K562 (cell line): Measurements from ENCODE around the gene CACNA2D3. TPM values are rescaled to one million over a fixed set of nuclear protein-coding genes. Genes with fewer than 3 reads are reported as not detected.

Experiments used
- ZBTB40 ChIP-seq, 2 experiments: fragments of 450-650 bp in 1 of 2; sonication (generic) in 1 of 2; formaldehyde crosslinking in 1 of 2; IDR thresholded peaks; 2 replicates each; pipeline versions ENCODE4 v1.7.1 to v1.9.0; 2016 to 2022; ENCODE audit warnings: inconsistent platforms in 1 of 2, mild to moderate bottlenecking in 1 of 2, missing genetic modification reagents in 1 of 2
- polyA plus RNA-seq, 8 experiments: library from polyadenylated mRNA; depleted of rRNA in 4 of 8; stranded (reverse) in 5 of 8; unstranded in 3 of 8; fragments of >200 nt; fragmentation: Nextera tagmentation in 2 of 8; fragmentation: Illumina TruSeq in 1 of 8; extraction: Ambion mirVana in 2 of 8; extraction: Trizol in 1 of 8; gene quantifications; 2 replicates each; pipeline versions ENCODE4 v1.2.1 to v1.2.3, GENCODE V29; 2011 to 2014; ENCODE audit warnings: inconsistent platforms in 1 of 8, missing spikeins in 1 of 8
- total RNA-seq, 7 experiments: library from RNA; depleted of rRNA in 6 of 7; stranded (reverse); fragments of >200 nt in 6 of 7; fragmentation: Illumina TruSeq in 2 of 7; extraction: Trizol in 2 of 7; gene quantifications; 2 replicates each; pipeline versions ENCODE4 v1.2.1 to v1.2.3, GENCODE V29; 2011 to 2021; ENCODE audit warnings: low replicate concordance in 1 of 7

Gene CACNA2D3
- total and polyA plus RNA-seq, 9 of the 15 experiments (the other 6 are each of a cell fraction or from before 2014, with no cell fraction given) = 0.01 TPM; not detected in 8

- TF ChIP-seq ZBTB40 (IDR thresholded peaks at IDR 0.05) (no peak), ZBTB40 (CRISPR knock-in tag; IDR thresholded peaks at IDR 0.05) (no peak)
These were observed 236.8 kb downstream of the CACNA2D3 start (continued) for GRCh38 chr3:54358969-54359694.
